ENCODE results near the gene BACE2. TPM values are rescaled to one million over a fixed set of nuclear protein-coding genes. Genes with fewer than 3 reads are reported as not detected.

BACE2 gene
- total RNA-seq, 2 experiments from 2014 or later, result not detected

- no peaks in the 10 kb centered on the region for H3K4me1 ChIP-seq (ENCODE audit: insufficient read depth, low read length, poor library complexity, severe bottlenecking)
- no peak for DNase-seq (ENCODE audit: low spot score)
- no peaks in the 10 kb centered on the region for H4K20me1 ChIP-seq (ENCODE audit: insufficient read depth, low read length)
- H3K27ac ChIP-seq (ENCODE audit: low read depth, low read length, poor library complexity, severe bottlenecking), result no peak overlapping the region
- no peaks in the 10 kb centered on the region for H3K79me2 ChIP-seq (ENCODE audit: insufficient read depth, low read depth, low read length)
- no peak for TF ChIP-seq EZH2phosphoT487 (IDR thresholded peaks at IDR 0.05; ENCODE audit: borderline replicate concordance, low read depth, low read length)
- no peak for TF ChIP-seq CTCF (conservative IDR thresholded peaks at IDR 0.05; ENCODE audit: low read length)
- H3K9me2 ChIP-seq (ENCODE audit: insufficient read depth, low read length), result no peaks in the 10 kb centered on the region
- H3K9me3 ChIP-seq (ENCODE audit: low read length), result no peaks in the 10 kb centered on the region
- CTCF ChIA-PET (ENCODE audit: unreplicated experiment), result no interaction called here
- BruUV-seq (replicated peaks), result no TSS peak
- H3K36me3 ChIP-seq (ENCODE audit: insufficient read depth, low read length), result no peaks in the 10 kb centered on the region
- H3K4me3 ChIP-seq (ENCODE audit: low read depth, low read length, poor library complexity, severe bottlenecking), result no peak overlapping the region
- H2AFZ ChIP-seq (ENCODE audit: low read length), result no peak overlapping the region
- POLR2A ChIA-PET, result no interaction called here
- H3K4me2 ChIP-seq (ENCODE audit: low read length), result no peak overlapping the region
- intact Hi-C loops (cut with micrococcal nuclease; ENCODE audit: unreplicated experiment), result no loop called here
Observed at GRCh38 chr21:41229509-41230248, 61.7 kb downstream of the BACE2 start.

- CTCF ChIA-PET (ENCODE audit: unreplicated experiment), result no interaction called here
- Histone ChIP-seq H3K79me2 (ENCODE audit: insufficient read depth, low read depth, low read length) (no peaks in the 10 kb centered on the region), H3K4me3 (ENCODE audit: low read depth, low read length, poor library complexity, severe bottlenecking) (no peak overlapping the region), H3K27ac (ENCODE audit: low read depth, low read length, poor library complexity, severe bottlenecking) (no peak overlapping the region), H3K9me2 (ENCODE audit: insufficient read depth, low read length) (no peaks in the 10 kb centered on the region), H3K4me1 (ENCODE audit: insufficient read depth, low read length, poor library complexity, severe bottlenecking) (no peaks in the 10 kb centered on the region), H3K36me3 (ENCODE audit: insufficient read depth, low read length) (no peaks in the 10 kb centered on the region), H2AFZ (ENCODE audit: low read length) (no peak overlapping the region), H3K9me3 (ENCODE audit: low read length) (no peaks in the 10 kb centered on the region), H4K20me1 (ENCODE audit: insufficient read depth, low read length) (no peaks in the 10 kb centered on the region), H3K4me2 (ENCODE audit: low read length) (no peak overlapping the region)
- BruUV-seq (replicated peaks), result no TSS peak
- no peak for DNase-seq (ENCODE audit: low spot score)
- POLR2A ChIA-PET, result no interaction called here
- intact Hi-C loops (cut with micrococcal nuclease; ENCODE audit: unreplicated experiment), result no loop called here
- TF ChIP-seq EZH2phosphoT487 (IDR thresholded peaks at IDR 0.05; ENCODE audit: borderline replicate concordance, low read depth, low read length), result no peak
- TF ChIP-seq CTCF (conservative IDR thresholded peaks at IDR 0.05; ENCODE audit: low read length), result no peak
Observed at GRCh38 chr21:41230497-41230896, 62.5 kb downstream of the BACE2 start.

- no peaks in the 10 kb centered on the region for H3K79me2 ChIP-seq (ENCODE audit: insufficient read depth, low read depth, low read length)
- no peak for DNase-seq (ENCODE audit: low spot score)
- H3K4me2 ChIP-seq (ENCODE audit: low read length), result no peak overlapping the region
- H3K9me2 ChIP-seq (ENCODE audit: insufficient read depth, low read length), result no peaks in the 10 kb centered on the region
- H2AFZ ChIP-seq (ENCODE audit: low read length), result no peak overlapping the region
- no TSS peak for BruUV-seq (replicated peaks)
- no peaks in the 10 kb centered on the region for H3K4me1 ChIP-seq (ENCODE audit: insufficient read depth, low read length, poor library complexity, severe bottlenecking)
- no peaks in the 10 kb centered on the region for H3K9me3 ChIP-seq (ENCODE audit: low read length)
- CTCF ChIA-PET (ENCODE audit: unreplicated experiment), result no interaction called here
- POLR2A ChIA-PET, result no interaction called here
- H3K27ac ChIP-seq (ENCODE audit: low read depth, low read length, poor library complexity, severe bottlenecking), result no peak overlapping the region
- TF ChIP-seq EZH2phosphoT487 (IDR thresholded peaks at IDR 0.05; ENCODE audit: borderline replicate concordance, low read depth, low read length), result no peak
- no peak for TF ChIP-seq CTCF (conservative IDR thresholded peaks at IDR 0.05; ENCODE audit: low read length)
- no peaks in the 10 kb centered on the region for H4K20me1 ChIP-seq (ENCODE audit: insufficient read depth, low read length)
- intact Hi-C loops (cut with micrococcal nuclease; ENCODE audit: unreplicated experiment), result no loop called here
- no peak overlapping the region for H3K4me3 ChIP-seq (ENCODE audit: low read depth, low read length, poor library complexity, severe bottlenecking)
- H3K36me3 ChIP-seq (ENCODE audit: insufficient read depth, low read length), result no peaks in the 10 kb centered on the region
Observed at GRCh38 chr21:41231060-41231459, 63.1 kb downstream of the BACE2 start.

All from OCI-LY7 (cell line).